PC-3 (cell line): ENCODE measurements around the gene MYLK.

Experiments
- CTCF ChIP-seq: fragments of 300-600 bp; sonication (generic); conservative IDR thresholded peaks from 2 replicates; pipeline ENCODE4 v1.5.1; 2017; ENCODE audit warnings: antibody characterized with exemption, low read depth, mild to moderate bottlenecking, low read length
- EZH2 ChIP-seq: fragments of 300-600 bp; sonication (generic); IDR thresholded peaks from one replicate; pipeline ENCODE4 v1.6.1; 2017; ENCODE audit warnings: antibody characterized with exemption, mild to moderate bottlenecking, low read length; ENCODE audit not compliant: unreplicated experiment
- EZH2phosphoT487 ChIP-seq: fragments of 300-600 bp; sonication (generic); IDR thresholded peaks from 2 replicates; pipeline ENCODE4 v1.6.1; 2018; ENCODE audit warnings: mild to moderate bottlenecking, antibody characterized with exemption, low read length, borderline replicate concordance

DNA sequence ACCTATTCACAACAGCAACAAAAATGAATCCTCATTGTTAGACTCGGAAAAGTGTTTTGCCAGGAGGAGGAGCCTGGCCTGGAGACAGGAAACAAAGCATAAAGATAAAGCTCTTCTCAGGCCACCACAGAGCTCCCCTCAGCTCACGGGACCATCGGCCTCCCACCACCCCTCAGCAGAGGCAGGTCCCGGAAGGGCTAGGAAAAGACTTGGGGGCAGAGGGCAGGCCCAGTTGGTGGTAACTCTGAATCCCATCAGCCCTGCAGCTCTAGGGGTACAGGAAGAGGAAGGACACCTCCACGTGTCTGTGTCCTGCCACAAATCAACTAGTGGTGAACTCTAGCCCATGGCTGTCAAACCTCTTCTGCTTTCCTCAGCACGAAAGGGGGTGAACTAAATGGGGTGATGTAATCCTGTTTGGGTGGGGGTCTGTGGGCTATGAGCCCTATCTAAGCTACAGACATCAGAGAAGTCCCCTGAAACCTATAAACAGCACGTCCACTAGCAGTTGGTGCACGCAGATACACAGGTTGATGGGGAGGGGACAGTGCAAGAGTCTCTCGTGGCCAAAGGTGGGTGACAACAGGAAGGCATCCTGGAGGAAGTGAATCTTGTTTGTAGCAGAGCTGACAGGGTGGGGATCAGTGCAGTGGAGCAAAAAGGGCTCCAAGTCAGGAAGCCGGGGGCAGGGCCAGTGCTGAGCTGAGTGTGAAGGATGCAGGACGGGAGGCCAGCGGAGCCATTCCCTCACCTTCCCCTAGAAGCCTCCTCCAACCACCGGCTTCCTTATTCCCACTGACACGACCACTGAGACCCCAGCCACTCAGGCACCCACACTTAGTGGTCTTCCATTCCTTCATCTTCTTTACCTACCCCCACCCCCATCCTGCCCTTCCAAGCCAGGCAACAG is 188.1 kb downstream of the MYLK start:
- TF ChIP-seq CTCF (no peak), EZH2phosphoT487 (no peak), EZH2 (no peak)
